Spleen (tissue), 11 donors: Measurements from ENCODE around the gene UGT1A10. TPM values are rescaled to one million over a fixed set of nuclear protein-coding genes. Genes with fewer than 3 reads are reported as not detected.
"Not testable (repeated sequence)": the region's sequence is repeated elsewhere in the genome, so short reads cannot be mapped to it uniquely, and the experiment has no call there.

Experiments
- DNase-seq: peaks from one replicate; pipeline ENCODE4 v3.0.0-alpha.2; 2020
- H3K27ac ChIP-seq, 8 donors: fragments of 200-600 bp; sonication (generic) in 7 of 8; 1 replicate in 4 of 8; 2 replicates in 4 of 8; pipeline versions ENCODE4 v1.5.0 to v1.8.0; 2016 to 2021; ENCODE audit warnings: inconsistent platforms in 4 of 8, mild to moderate bottlenecking in 4 of 8, moderate library complexity in 1 of 8
- H3K27me3 ChIP-seq, 7 donors: fragments of 200-600 bp; sonication (generic) in 6 of 7; replicated peaks in 1 of 7; 1 replicate in 4 of 7; 2 replicates in 3 of 7; pipeline versions ENCODE4 v1.5.0 to v1.8.0; 2016 to 2021; ENCODE audit warnings: inconsistent platforms in 3 of 7, mild to moderate bottlenecking in 1 of 7
- H3K36me3 ChIP-seq, 6 donors: fragments of 200-600 bp; sonication (generic) in 5 of 6; 1 replicate in 4 of 6; 2 replicates in 2 of 6; pipeline versions ENCODE4 v1.5.0 to v1.8.0; 2016 to 2021; ENCODE audit warnings: inconsistent platforms in 2 of 6
- H3K4me1 ChIP-seq, 6 donors: fragments of 200-600 bp; sonication (generic) in 5 of 6; 1 replicate in 3 of 6; 2 replicates in 3 of 6; pipeline versions ENCODE4 v1.5.0 to v1.8.0; 2016 to 2021; ENCODE audit warnings: inconsistent platforms in 3 of 6
- H3K4me3 ChIP-seq, 8 donors: fragments of 200-600 bp; sonication (generic) in 7 of 8; 1 replicate in 4 of 8; 2 replicates in 4 of 8; pipeline versions ENCODE4 v1.5.0 to v1.8.0; 2016 to 2021; ENCODE audit warnings: inconsistent platforms in 4 of 8, mild to moderate bottlenecking in 4 of 8, moderate library complexity in 2 of 8
- H3K9me3 ChIP-seq, 8 donors: fragments of 200-600 bp; sonication (generic) in 7 of 8; 1 replicate in 4 of 8; 2 replicates in 4 of 8; pipeline versions ENCODE4 v1.5.0 to v1.8.0; 2016 to 2021; ENCODE audit warnings: inconsistent platforms in 4 of 8
- CTCF ChIP-seq, 11 experiments: fragments of 200-600 bp in 7 of 11; fragments of 450-650 bp in 4 of 11; sonication (generic) in 4 of 11; IDR thresholded peaks in 8 of 11; conservative IDR thresholded peaks in 3 of 11; 1 replicate in 7 of 11; 2 replicates in 4 of 11; pipeline versions ENCODE4 v1.4.0 to v1.8.0; 2016 to 2021; ENCODE audit warnings: antibody characterized with exemption in 11 of 11, inconsistent platforms in 4 of 11, mild to moderate bottlenecking in 1 of 11
- POLR2A ChIP-seq, 3 donors: fragments of 450-650 bp; IDR thresholded peaks; one replicate each; pipeline ENCODE4 v1.5.1; 2017; ENCODE audit warnings: antibody characterized with exemption in 3 of 3, mild to moderate bottlenecking in 1 of 3
- POLR2AphosphoS5 ChIP-seq, 3 donors: sonication (generic); formaldehyde crosslinking; IDR thresholded peaks; one replicate each; pipeline ENCODE4 v1.5.1; 2017; ENCODE audit warnings: antibody characterized with exemption in 3 of 3
- WGBS, 5 donors: extraction: QIAGEN DNeasy Blood & Tissue Kit in 3 of 5; methylation state at CpG; one replicate each; pipeline versions ENCODE4 v1.1.5 to v1.1.7; 2013 to 2018; 5-methylcytosine and 5-hydroxymethylcytosine counted together
- intact Hi-C: fragments of 100-400 bp; cut with DNase I; formaldehyde crosslinking; loops from one replicate; pipeline ENCODE4 v1.15.0; 2023; ENCODE audit warnings: low total_unique reads
- polyA plus RNA-seq, 3 donors: library from polyadenylated mRNA; stranded (reverse); fragments of 200-250 nt; gene quantifications; one replicate each; pipeline ENCODE4 v1.2.1, GENCODE V29; 2013
- total RNA-seq, 7 donors: library from RNA; depleted of rRNA in 3 of 7; stranded (reverse); fragments of >200 nt in 3 of 7; fragmentation: NEBNext Ultra II Directional in 4 of 7; extraction: Animal tissue kit (Norgen Biotek cat#: 25700) in 4 of 7; gene quantifications; one replicate each; pipeline versions ENCODE4 v1.1.0 to v1.2.1, GENCODE V29; 2016 to 2021
- donor health status: healthy with polysubstance abuse.
- donor health status: DM: no; HTN: no; CAD: no; lungs with moderate emphysema.
- donor health status: DM: no; HTN: no; CAD: no.
- donor health status: Bipolar disorder and iron deficiency.
- donor health status: healthy.
- donor health status: DM: no; HTN: no; CAD: no.
- donor health status: DM: yes; HTN: yes; CAD: no.

The UGT1A10 gene
- total and polyA plus RNA-seq, 10 donors, result 0.03 TPM; not detected in 9

GRCh38 chr2:233627331-233628025, 8.8 kb upstream of the UGT1A10 start:
- intact Hi-C loops, result no loop called here
- 63 to 72% (median 70%) methylated on average over 5 of the region's 5 CpGs for WGBS, 5 donors
- H3K4me3 ChIP-seq, result no peak overlapping the region
- H3K9me3 ChIP-seq, result peaks cover 0 to 44% (median 24%) of the 10 kb centered on the region in 8 donors
- no peak for DNase-seq
- H3K36me3 ChIP-seq, result no peaks in the 10 kb centered on the region
- no peaks in the 10 kb centered on the region for H3K4me1 ChIP-seq
- TF ChIP-seq POLR2A (IDR thresholded peaks at IDR 0.05) (no peak), POLR2AphosphoS5 (IDR thresholded peaks at IDR 0.05) (no peak), CTCF (IDR thresholded peaks at IDR 0.05 in 8 of 11, conservative IDR thresholded peaks at IDR 0.05 in 3 of 11) (no peak)
- no peak overlapping the region for H3K27ac ChIP-seq
- H3K27me3 ChIP-seq, result peaks cover 0 to 8% (median 0%) of the 10 kb centered on the region in 7 donors

- Histone ChIP-seq H3K27me3 (no peaks in the 10 kb centered on the region), H3K4me1 (no peaks in the 10 kb centered on the region), H3K9me3 (peaks cover 0 to 19% (median 7%) of the 10 kb centered on the region in 8 donors), H3K36me3 (no peaks in the 10 kb centered on the region), H3K4me3 (no peak overlapping the region), H3K27ac (no peak overlapping the region)
- WGBS, 5 donors, result 42 to 70% (median 57%) methylated on average over 5 of the region's 5 CpGs
- DNase-seq, result no peak
- TF ChIP-seq CTCF (IDR thresholded peaks at IDR 0.05 in 8 of 11, conservative IDR thresholded peaks at IDR 0.05 in 3 of 11), result no peak
- no peak for TF ChIP-seq POLR2AphosphoS5 (IDR thresholded peaks at IDR 0.05)
- no peak for TF ChIP-seq POLR2A (IDR thresholded peaks at IDR 0.05)
- intact Hi-C loops, result no loop called here
These were observed 2.6 kb downstream of the UGT1A10 start for GRCh38 chr2:233638836-233639235.

GRCh38 chr2:233639860-233640259, 3.6 kb downstream of the UGT1A10 start:
- no peak for TF ChIP-seq CTCF (IDR thresholded peaks at IDR 0.05 in 8 of 11, conservative IDR thresholded peaks at IDR 0.05 in 3 of 11)
- TF ChIP-seq POLR2AphosphoS5 (IDR thresholded peaks at IDR 0.05), result no peak
- no peak for TF ChIP-seq POLR2A (IDR thresholded peaks at IDR 0.05)
- Histone ChIP-seq H3K4me3 (no peak overlapping the region), H3K4me1 (no peaks in the 10 kb centered on the region), H3K27me3 (no peaks in the 10 kb centered on the region), H3K9me3 (peaks cover 0 to 19% (median 7%) of the 10 kb centered on the region in 8 donors), H3K36me3 (no peaks in the 10 kb centered on the region), H3K27ac (no peak overlapping the region)
- intact Hi-C loops, result no loop called here
- DNase-seq, result no peak

GRCh38 chr2:233643128-233643527, 6.9 kb downstream of the UGT1A10 start:
- Histone ChIP-seq H3K27ac (no peak overlapping the region), H3K27me3 (no peaks in the 10 kb centered on the region), H3K4me3 (no peak overlapping the region), H3K4me1 (no peaks in the 10 kb centered on the region), H3K9me3 (peaks cover 0 to 40% (median 27%) of the 10 kb centered on the region in 8 donors), H3K36me3 (no peaks in the 10 kb centered on the region)
- 82 to 100% (median 91%) methylated on average over 1 of the region's 1 CpG for WGBS, 5 donors
- intact Hi-C loops, result no loop called here
- TF ChIP-seq POLR2AphosphoS5 (IDR thresholded peaks at IDR 0.05) (no peak), CTCF (IDR thresholded peaks at IDR 0.05 in 8 of 11, conservative IDR thresholded peaks at IDR 0.05 in 3 of 11) (no peak)
- no peak for DNase-seq

GRCh38 chr2:233646033-233646432, 9.8 kb downstream of the UGT1A10 start:
- H3K4me3 ChIP-seq, H3K27me3 ChIP-seq, H3K4me1 ChIP-seq, H3K36me3 ChIP-seq, intact Hi-C loops, H3K27ac ChIP-seq, DNase-seq: not testable (repeated sequence)
- 86 to 94% (median 92%) methylated on average over 3 of the region's 3 CpGs for WGBS, 5 donors
- H3K9me3 ChIP-seq, result peaks cover 0 to 40% (median 27%) of the 10 kb centered on the region in 8 donors
